Mesenchymal stem cell (in vitro differentiated cells and primary cell): ENCODE measurements around the gene YJEFN3.

ENCODE experiments used
- DNase-seq: peaks from one replicate; pipeline ENCODE4 v3.0.0-alpha.2; 2013
- H2AFZ ChIP-seq: one replicate; pipeline ENCODE4 v1.6.1; 2013; ENCODE audit warnings: low read depth, mild to moderate bottlenecking, control low read depth, inconsistent platforms, low read length, moderate library complexity
- H2AK5ac ChIP-seq: 2 replicates; pipeline ENCODE4 v1.6.1; 2013; ENCODE audit warnings: low read length, moderate library complexity, mild to moderate bottlenecking, inconsistent platforms; ENCODE audit not compliant: severe bottlenecking
- H2BK120ac ChIP-seq: one replicate; pipeline ENCODE4 v1.6.1; 2013; ENCODE audit warnings: low read depth, mild to moderate bottlenecking, inconsistent platforms, low read length, moderate library complexity
- H2BK12ac ChIP-seq, 2 experiments: one replicate each; pipeline ENCODE4 v1.6.1; 2013; ENCODE audit warnings: inconsistent platforms in 2 of 2, low read length in 2 of 2, mild to moderate bottlenecking in 2 of 2, moderate library complexity in 2 of 2, control low read depth in 1 of 2
- H2BK15ac ChIP-seq: one replicate; pipeline ENCODE4 v1.6.1; 2013; ENCODE audit warnings: mild to moderate bottlenecking, low read depth, inconsistent platforms; ENCODE audit not compliant: poor library complexity, severe bottlenecking
- H2BK5ac ChIP-seq: 2 replicates; pipeline ENCODE4 v1.6.1; 2013; ENCODE audit warnings: low read depth, mild to moderate bottlenecking, low read length, control low read depth, inconsistent platforms; ENCODE audit not compliant: poor library complexity, severe bottlenecking
- H3K14ac ChIP-seq, 2 experiments: one replicate each; pipeline ENCODE4 v1.6.1; 2013; ENCODE audit warnings: inconsistent platforms in 2 of 2, low read length in 2 of 2, control low read depth in 1 of 2, mild to moderate bottlenecking in 1 of 2, moderate library complexity in 1 of 2
- H3K18ac ChIP-seq, 2 experiments: one replicate each; pipeline ENCODE4 v1.6.1; 2013; ENCODE audit warnings: inconsistent platforms in 2 of 2, low read length in 2 of 2, control low read depth in 1 of 2, low read depth in 1 of 2, mild to moderate bottlenecking in 1 of 2
- H3K23ac ChIP-seq, 2 experiments: one replicate each; pipeline ENCODE4 v1.6.1; 2013; ENCODE audit warnings: inconsistent platforms in 2 of 2, low read length in 2 of 2, mild to moderate bottlenecking in 2 of 2, moderate library complexity in 2 of 2, control low read depth in 1 of 2
- H3K27ac ChIP-seq: 2 replicates; pipeline ENCODE4 v1.5.1; 2013; ENCODE audit warnings: mild to moderate bottlenecking, moderate library complexity, low read length, control low read depth, inconsistent platforms; ENCODE audit not compliant: poor library complexity, severe bottlenecking
- H3K27me3 ChIP-seq, 2 experiments: 2 replicates each; pipeline versions ENCODE4 v1.6.1 to v1.7.0; 2013; ENCODE audit warnings: low read length in 2 of 2, mild to moderate bottlenecking in 2 of 2, moderate library complexity in 2 of 2, control low read depth in 1 of 2, inconsistent platforms in 1 of 2; ENCODE audit not compliant: control insufficient read depth in 1 of 2, insufficient read depth in 1 of 2
- H3K36me3 ChIP-seq, 2 experiments: 2 replicates each; pipeline versions ENCODE4 v1.6.1 to v1.7.0; 2013; ENCODE audit warnings: low read length in 2 of 2, control low read depth in 1 of 2, inconsistent platforms in 1 of 2, low read depth in 1 of 2, mild to moderate bottlenecking in 1 of 2; ENCODE audit not compliant: insufficient read depth in 2 of 2, control insufficient read depth in 1 of 2
- H3K4ac ChIP-seq, 2 experiments: one replicate each; pipeline ENCODE4 v1.6.1; 2013; ENCODE audit warnings: inconsistent platforms in 2 of 2, low read length in 2 of 2, mild to moderate bottlenecking in 2 of 2, moderate library complexity in 2 of 2, control low read depth in 1 of 2, low read depth in 1 of 2
- H3K4me1 ChIP-seq: 2 replicates; pipeline ENCODE4 v1.6.1; 2013; ENCODE audit warnings: low read depth, low read length, control low read depth; ENCODE audit not compliant: control insufficient read depth, insufficient read depth
- H3K4me2 ChIP-seq: 2 replicates; pipeline ENCODE4 v1.6.1; 2013; ENCODE audit warnings: low read length, mild to moderate bottlenecking, inconsistent platforms; ENCODE audit not compliant: poor library complexity, severe bottlenecking
- H3K4me3 ChIP-seq, 2 experiments: 2 replicates each; pipeline versions ENCODE4 v1.5.1 to v1.7.0; 2013; ENCODE audit warnings: low read length in 2 of 2, mild to moderate bottlenecking in 2 of 2, control low read depth in 1 of 2, low read depth in 1 of 2; ENCODE audit not compliant: insufficient read depth in 1 of 2
- H3K79me1 ChIP-seq: replicated peaks from 2 replicates; pipeline ENCODE4 v1.6.1; 2013; ENCODE audit warnings: mild to moderate bottlenecking, control low read depth, low read length, inconsistent platforms; ENCODE audit not compliant: poor library complexity, severe bottlenecking
- H3K9ac ChIP-seq: 2 replicates; pipeline ENCODE4 v1.7.0; 2013; ENCODE audit warnings: mild to moderate bottlenecking, low read length, moderate library complexity
- H3K9me3 ChIP-seq: 2 replicates; pipeline ENCODE4 v1.7.0; 2013; ENCODE audit warnings: mild to moderate bottlenecking, low read length; ENCODE audit not compliant: control insufficient read depth
- H4K8ac ChIP-seq: one replicate; pipeline ENCODE4 v1.6.1; 2013; ENCODE audit warnings: inconsistent platforms, mild to moderate bottlenecking, low read length, moderate library complexity
- H4K91ac ChIP-seq: one replicate; pipeline ENCODE4 v1.6.1; 2013; ENCODE audit warnings: mild to moderate bottlenecking, low read length, inconsistent platforms
- WGBS: methylation state at CpG from one replicate; pipeline ENCODE4 v1.1.7; 2013; ENCODE audit warnings: mixed read lengths; 5-methylcytosine and 5-hydroxymethylcytosine counted together

Gene YJEFN3

GRCh38 chr19:19515642-19516519 is 12.8 kb upstream of the YJEFN3 start, which contains the start of gene NDUFA13:
Gene NDUFA13, plus strand, starts transcription at chr19:19516225. Its CDS starts 14 bp downstream, at chr19:19516239.
- WGBS = 13% methylated on average over 60 of the region's 61 CpGs
- peak within 1 kb of the TSS; percentile 77 for H4K91ac ChIP-seq
- H3K14ac ChIP-seq = peak within 1 kb of the TSS in 1 of 2 experiments; percentile 80
- H2AK5ac ChIP-seq = peak within 1 kb of the TSS; percentile 14
- peaks cover 28% of the 10 kb centered on the region for H3K79me1 ChIP-seq
- no peak within 1 kb of the TSS for H3K23ac ChIP-seq
- H3K4ac ChIP-seq = peak within 1 kb of the TSS; percentile 95
- peak within 1 kb of the TSS; percentile 61 for H2BK15ac ChIP-seq
- peaks cover 14% of the 10 kb centered on the region for H3K4me1 ChIP-seq
- H3K27ac ChIP-seq = peak within 1 kb of the TSS; percentile 25
- H3K36me3 ChIP-seq = peaks cover 15 to 27% of the 10 kb centered on the region in 2 experiments
- H3K18ac ChIP-seq = peak within 1 kb of the TSS; percentile 87 to 95
- H3K9ac ChIP-seq = peak within 1 kb of the TSS; percentile 97
- H3K9me3 ChIP-seq = peaks cover 3% of the 10 kb centered on the region
- peak within 1 kb of the TSS; percentile 75 to 98 for H3K4me3 ChIP-seq
- peak; percentile 95 for DNase-seq
- peak within 1 kb of the TSS; percentile 89 for H3K4me2 ChIP-seq
- H2BK12ac ChIP-seq = no peak within 1 kb of the TSS
- H4K8ac ChIP-seq = peak within 1 kb of the TSS; percentile 99
- peak within 1 kb of the TSS; percentile 73 for H2BK120ac ChIP-seq
- peak within 1 kb of the TSS; percentile 33 for H2AFZ ChIP-seq
- no peak within 1 kb of the TSS for H2BK5ac ChIP-seq
- no peaks in the 10 kb centered on the region for H3K27me3 ChIP-seq

DNA sequence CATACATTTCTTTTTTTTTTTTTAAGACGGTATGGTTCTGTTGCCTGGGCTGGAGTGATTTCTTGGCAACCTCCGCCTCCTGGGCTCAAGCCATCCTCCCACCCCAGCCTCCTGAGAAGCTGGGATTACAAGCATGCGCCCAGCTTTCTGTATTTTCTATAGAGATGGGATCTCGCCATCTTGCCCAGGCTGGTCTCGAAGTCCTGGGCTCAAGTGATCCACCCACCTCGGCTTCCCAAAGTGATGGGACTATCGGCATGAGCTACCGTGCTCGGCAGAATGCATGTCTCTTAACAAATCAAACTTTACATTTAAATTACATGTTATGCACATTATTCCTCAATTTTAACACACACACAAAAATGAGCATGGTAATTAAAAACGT is 11.5 kb upstream of the YJEFN3 start:
- H2BK5ac ChIP-seq = no peak overlapping the region
- H3K23ac ChIP-seq = no peak overlapping the region
- no peaks in the 10 kb centered on the region for H3K27me3 ChIP-seq
- no peak overlapping the region for H3K4ac ChIP-seq
- peak overlapping the region; percentile 6 for H3K4me2 ChIP-seq
- peaks cover 17 to 27% of the 10 kb centered on the region in 2 experiments for H3K36me3 ChIP-seq
- no peak overlapping the region for H2BK15ac ChIP-seq
- no peak overlapping the region for H2AFZ ChIP-seq
- H3K4me1 ChIP-seq = peaks cover 14% of the 10 kb centered on the region
- H4K91ac ChIP-seq = no peak overlapping the region
- peak overlapping the region in 1 of 2 experiments; percentile 98 for H3K4me3 ChIP-seq
- H2AK5ac ChIP-seq = no peak overlapping the region
- no peak overlapping the region for H2BK12ac ChIP-seq
- H4K8ac ChIP-seq = no peak overlapping the region
- peaks cover 3% of the 10 kb centered on the region for H3K9me3 ChIP-seq
- peaks cover 30% of the 10 kb centered on the region for H3K79me1 ChIP-seq
- H3K14ac ChIP-seq = no peak overlapping the region
- WGBS = over 99% methylated on average over 8 of the region's 10 CpGs
- H2BK120ac ChIP-seq = no peak overlapping the region
- H3K18ac ChIP-seq = no peak overlapping the region
- no peak overlapping the region for H3K27ac ChIP-seq
- no peak for DNase-seq
- peak overlapping the region; percentile 97 for H3K9ac ChIP-seq

DNA sequence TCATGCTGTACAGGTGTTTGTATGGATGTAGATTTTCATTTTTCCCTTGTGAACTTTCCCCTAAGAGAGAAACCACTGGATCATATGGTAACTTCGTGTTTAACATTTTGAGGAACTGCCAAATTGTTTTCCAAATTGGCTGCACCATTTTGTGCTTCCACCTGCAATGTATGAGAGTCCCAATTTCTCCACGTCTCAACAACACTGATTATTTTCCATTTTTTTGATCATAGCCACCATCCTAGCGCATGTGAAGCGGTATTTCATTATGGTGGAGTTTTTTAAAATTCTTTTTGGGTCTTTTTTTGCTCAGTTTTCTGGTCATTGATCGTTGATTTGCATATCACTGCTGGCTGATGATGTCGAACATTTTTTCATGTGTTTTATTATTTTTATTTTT is 7.7 kb upstream of the YJEFN3 start:
- Histone ChIP-seq H3K27me3 (no peaks in the 10 kb centered on the region), H2AFZ (no peak overlapping the region), H3K4me3 (no peak overlapping the region), H3K14ac (no peak overlapping the region), H3K18ac (no peak overlapping the region), H2BK5ac (no peak overlapping the region), H3K4ac (no peak overlapping the region), H2AK5ac (no peak overlapping the region), H3K79me1 (peaks cover 36% of the 10 kb centered on the region), H3K4me1 (peaks cover 11% of the 10 kb centered on the region), H2BK120ac (no peak overlapping the region), H3K36me3 (peaks cover 23 to 36% of the 10 kb centered on the region in 2 experiments), H3K4me2 (no peak overlapping the region), H2BK12ac (no peak overlapping the region), H4K8ac (no peak overlapping the region), H4K91ac (no peak overlapping the region), H3K9me3 (no peaks in the 10 kb centered on the region), H3K27ac (no peak overlapping the region), H3K23ac (no peak overlapping the region), H3K9ac (no peak overlapping the region), H2BK15ac (no peak overlapping the region)
- DNase-seq = no peak
- WGBS = 95% methylated on average over 1 of the region's 6 CpGs

GRCh38 chr19:19523177-19523576 is 5.5 kb upstream of the YJEFN3 start:
- Histone ChIP-seq H2BK5ac (no peak overlapping the region), H2BK120ac (no peak overlapping the region), H3K9ac (no peak overlapping the region), H3K79me1 (peaks cover 46% of the 10 kb centered on the region), H3K9me3 (no peaks in the 10 kb centered on the region), H3K27me3 (no peaks in the 10 kb centered on the region), H3K36me3 (peaks cover 40 to 55% of the 10 kb centered on the region in 2 experiments), H3K18ac (no peak overlapping the region), H3K4ac (no peak overlapping the region), H4K91ac (no peak overlapping the region), H2AK5ac (no peak overlapping the region), H2BK12ac (no peak overlapping the region), H3K4me2 (no peak overlapping the region), H3K23ac (no peak overlapping the region), H3K4me1 (peaks cover 23% of the 10 kb centered on the region), H3K14ac (no peak overlapping the region), H4K8ac (no peak overlapping the region), H2BK15ac (no peak overlapping the region), H3K27ac (no peak overlapping the region), H2AFZ (no peak overlapping the region), H3K4me3 (no peak overlapping the region)
- 99% methylated on average over 3 of the region's 3 CpGs for WGBS
- no peak for DNase-seq
